Activated naive CD4-positive, alpha-beta T cell (primary cell): ENCODE measurements around the gene HMX1.

Experiments used
- DNase-seq, 4 experiments: peaks; one replicate each; lab custom pipeline; 2025; lab: John Stamatoyannopoulos, UW

Gene HMX1

DNA sequence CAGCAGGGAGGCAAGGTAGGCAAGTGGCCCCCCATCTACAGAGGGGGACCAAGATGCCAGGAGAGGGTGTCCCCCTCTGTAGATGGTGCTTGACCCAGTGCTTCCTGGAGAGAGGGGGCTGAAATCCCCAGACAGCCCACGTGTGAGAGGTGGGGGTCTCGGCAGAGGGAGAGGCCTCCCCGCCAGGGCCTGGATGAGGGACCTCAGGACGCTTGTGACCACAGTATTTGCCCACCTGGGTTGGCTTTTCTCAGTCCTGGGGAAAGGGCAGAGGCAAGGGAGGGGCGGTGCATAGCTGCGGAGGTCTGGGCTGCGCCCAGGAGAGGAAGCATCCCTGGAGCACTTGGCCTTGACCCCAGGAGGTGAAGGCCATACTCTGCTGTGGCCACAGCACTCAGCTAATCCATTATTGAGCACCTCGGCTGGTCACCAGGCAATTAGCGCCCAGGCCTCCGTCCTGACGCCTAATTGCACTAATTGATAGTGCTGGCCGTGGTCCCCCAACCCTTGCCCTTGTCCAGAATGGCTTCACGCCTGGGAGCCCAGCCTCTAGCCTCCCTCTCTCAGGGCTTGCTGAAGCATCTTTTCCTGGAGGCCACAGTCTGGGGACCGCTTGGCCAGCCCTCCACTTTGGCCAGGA, 30.7 kb downstream of the HMX1 start:
- no peak for DNase-seq

GRCh38 chr4:8840006-8840793, 31.4 kb downstream of the HMX1 start:
- DNase-seq = no peak

DNA sequence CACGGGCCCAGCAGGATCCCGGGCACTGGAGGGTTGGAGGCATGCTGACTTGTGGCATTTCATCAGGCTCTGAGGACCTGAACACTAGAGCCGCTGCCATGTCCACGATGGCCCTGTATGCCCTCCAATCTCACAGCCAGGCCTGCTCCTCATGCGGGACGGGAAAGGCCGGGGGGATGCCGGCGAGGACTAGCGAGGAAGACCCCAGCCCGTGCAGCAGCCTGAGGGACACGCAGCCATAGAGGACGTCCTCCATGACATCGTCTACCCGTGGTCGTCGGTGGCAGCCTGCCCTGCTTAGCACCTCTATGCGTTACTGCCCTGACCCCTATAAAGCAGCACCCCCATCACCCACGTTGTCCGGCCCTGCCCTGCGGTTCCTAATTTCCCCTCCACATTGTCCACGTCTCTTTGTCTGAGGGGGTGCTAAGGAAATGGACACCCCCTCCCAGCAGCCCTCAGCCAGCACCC, 32.6 kb downstream of the HMX1 start:
- DNase-seq = no peak

DNA sequence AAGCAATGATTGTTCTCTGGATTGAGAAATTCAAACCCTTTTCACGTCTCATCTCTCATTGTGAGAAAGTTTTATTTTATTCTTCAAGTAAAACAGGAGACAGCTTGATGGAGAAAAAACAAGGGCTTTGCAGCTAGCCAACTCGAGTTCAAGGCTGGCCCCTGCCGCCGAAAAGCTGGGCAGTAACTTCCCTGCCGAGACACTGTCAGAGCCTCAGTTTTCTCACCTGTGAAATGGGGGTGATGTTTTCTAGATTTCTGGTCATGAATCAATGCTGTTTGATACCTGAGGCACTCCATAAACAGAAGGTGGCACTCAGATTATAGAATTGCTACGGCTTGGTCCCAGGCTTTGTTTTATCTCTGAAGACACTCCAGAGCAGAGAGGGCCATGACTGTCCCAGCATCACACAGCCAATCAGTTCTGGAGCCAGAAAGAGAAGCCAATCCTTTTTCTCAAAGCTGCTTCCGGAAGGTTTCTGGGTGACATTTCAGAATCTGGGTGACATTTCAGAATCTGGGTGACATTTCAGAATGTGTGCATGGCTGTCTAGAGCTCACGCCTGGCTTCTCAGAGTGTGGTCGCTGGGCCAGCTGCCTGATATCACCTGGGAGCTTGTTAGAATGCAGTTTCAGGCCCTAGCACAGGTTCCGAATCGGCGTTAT, 33.2 kb downstream of the HMX1 start:
- no peak for DNase-seq

DNA sequence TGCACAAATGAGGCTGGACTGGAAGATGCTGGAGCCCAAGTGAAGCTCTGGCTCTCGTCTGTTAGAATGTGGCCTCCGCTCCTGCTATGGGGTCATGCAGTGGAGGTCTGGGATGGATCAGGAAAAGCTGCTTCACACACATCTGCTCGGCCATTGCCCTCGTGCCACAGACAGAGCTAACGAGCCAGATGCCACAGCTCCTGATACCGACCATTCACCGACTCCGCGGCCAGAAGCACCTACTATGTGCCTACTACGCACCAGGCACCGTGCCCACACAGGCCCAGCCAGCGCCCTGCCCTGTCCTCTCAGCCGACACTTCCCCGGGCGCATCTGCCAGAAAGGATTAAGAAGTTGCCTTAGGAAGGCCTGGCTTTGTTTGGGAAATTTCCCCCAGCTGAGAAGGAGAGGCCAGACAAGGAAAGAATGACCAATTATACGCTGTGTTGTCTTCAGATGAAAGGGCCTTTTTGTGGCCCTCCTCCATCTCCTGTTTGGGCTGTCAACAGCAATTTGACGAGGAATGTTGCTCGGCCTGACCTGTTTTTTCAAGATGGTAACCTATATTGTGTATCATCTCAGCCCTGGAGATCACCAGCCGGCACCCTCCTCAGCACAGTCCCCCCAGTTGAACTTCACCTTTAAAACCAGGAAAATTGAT, 34.3 kb downstream of the HMX1 start:
- DNase-seq = no peak

DNA sequence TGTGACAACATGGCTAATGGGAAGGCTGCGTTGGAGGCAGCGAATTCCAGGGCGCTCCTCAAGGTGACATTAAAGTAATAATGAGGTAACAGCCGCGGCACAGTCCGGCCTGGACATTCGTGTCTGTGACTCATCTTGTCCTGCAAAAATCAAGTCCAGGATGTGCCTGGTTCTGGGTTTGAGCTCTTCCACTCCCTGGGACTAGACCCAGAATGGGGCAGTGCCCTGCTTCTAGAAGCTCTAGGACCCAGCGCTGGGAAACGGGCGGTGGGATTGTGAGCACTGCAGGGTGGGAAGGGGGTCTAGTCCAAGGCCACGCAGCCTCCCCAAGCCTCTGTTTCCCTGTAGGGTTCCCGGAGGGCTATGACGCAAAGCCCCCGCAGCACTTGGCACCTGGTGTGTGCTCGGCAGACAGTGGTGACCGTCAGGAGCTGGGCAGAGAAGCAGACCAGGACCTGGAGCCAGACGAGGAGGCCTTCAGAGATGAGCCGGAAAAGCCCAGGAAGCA, 34.9 kb downstream of the HMX1 start:
- no peak for DNase-seq

DNA sequence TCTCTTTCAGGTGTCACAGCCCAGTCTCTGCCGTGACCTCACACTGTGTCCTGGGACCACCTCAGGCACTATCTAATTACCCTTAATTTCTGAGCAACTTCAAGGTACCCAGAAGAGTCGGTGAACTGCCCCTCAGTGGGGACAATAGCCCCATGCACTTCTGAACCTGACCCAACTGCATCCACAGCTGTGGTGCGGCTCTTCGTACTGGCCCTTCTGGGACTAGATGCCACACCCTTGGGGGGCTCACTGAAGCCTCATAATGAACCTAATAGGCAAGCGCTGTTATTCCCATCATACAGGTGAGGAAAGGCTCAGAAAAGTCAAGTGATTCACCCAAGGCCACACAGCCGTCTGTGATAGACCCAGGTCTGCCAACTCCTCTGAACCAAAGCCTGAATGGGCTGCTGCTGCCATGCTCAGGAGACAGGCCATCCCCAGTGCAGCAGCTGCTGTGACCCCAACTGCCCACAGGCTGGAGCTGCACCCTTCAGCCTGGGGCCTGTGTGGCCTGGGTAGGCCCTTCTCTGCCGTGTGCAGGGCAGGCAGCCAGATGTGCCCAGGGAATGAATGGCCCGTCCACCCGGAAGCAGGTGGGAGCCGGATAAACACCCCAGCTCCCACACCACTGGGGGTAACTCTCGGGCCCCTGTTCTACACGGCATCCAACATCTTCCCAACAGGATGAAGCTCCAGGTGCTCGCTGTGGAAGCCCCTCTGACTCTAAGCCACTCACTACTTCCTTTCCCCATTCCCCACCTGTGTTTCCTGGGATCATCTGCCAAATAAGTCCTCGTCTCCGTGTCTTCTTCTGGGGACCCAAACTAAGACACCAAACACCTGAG, 35.9 kb downstream of the HMX1 start:
- DNase-seq = no peak

- DNase-seq = no peak
Measured at GRCh38 chr4:8834681-8835220, 36.9 kb downstream of the HMX1 start.

- DNase-seq = no peak
Measured at GRCh38 chr4:8832113-8832915, 39.3 kb downstream of the HMX1 start.

DNA sequence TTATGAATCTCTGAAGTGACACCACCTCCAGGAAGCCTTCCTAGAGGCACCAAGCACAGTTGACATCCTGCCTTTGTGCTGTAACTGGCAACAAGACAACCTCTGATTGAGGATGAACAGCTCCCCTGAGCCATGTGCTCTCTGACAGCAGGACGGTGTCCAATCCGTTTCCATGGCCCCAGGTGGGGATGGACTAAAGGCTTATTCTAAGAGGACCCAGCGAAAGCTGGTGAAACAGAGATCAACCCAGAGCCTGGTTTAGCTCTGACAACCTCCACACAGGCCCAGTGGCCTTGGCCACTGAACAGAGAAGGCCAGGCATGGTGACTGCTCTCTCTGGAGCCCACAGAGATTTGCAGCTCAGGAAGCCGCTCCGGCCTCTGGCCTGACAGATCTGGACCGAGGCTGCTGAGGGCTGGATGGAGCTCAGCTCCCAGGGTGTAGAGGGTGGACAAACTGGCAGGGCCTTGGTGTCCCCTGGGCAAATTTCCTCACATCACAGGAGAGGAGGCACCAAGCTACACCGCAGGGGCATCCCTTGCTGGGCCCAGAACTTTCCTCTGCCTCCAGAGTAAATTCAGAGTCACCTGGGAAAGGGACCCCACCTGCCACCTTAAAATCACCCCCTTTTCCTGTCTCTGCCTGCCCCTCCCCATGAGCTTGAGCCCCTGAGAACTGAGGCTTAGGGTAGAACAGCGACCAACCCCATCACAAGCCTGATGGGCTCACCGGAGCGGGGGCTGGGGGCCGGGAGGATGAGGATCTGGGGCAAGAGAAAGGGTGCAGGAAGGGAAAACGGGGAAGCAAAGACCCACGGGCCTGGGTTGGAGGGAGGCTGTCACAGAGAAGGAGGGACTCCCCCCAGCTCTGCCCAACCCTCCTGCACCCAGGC, 40.2 kb downstream of the HMX1 start:
- no peak for DNase-seq

DNA sequence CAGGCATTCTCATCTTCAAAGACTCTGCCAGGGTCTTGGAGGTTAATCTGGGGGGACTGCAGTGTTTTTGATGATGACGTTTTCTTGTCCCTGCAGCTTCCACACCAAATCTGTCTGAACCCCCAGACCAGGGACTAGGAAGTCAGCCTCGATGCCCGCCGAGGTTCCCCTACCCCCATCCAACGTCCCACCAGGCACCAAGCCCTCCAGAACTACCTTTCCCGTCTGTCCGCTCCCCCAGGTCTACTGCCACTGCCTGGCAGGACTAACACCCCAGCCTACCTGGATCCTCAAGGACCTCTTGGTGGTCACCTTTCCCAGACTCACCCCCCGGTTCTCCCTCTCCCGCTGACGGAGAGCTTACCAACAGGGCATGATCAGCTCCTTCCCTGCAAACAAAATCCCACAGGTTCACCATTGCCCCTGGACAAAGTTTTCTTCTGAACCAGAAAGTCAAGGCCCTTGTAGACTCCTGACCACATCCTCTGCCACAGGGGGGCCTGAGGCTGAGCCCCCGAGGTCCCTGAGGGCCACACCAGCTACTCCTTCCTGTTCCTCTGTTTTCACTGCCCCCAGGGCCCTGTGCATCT, 40.9 kb downstream of the HMX1 start:
- DNase-seq = no peak

GRCh38 chr4:8830056-8830455, 41.6 kb downstream of the HMX1 start:
- DNase-seq = no peak

- DNase-seq = no peak
Measured at GRCh38 chr4:8829584-8829983, 42.1 kb downstream of the HMX1 start.

- DNase-seq = no peak
Measured at GRCh38 chr4:8828869-8829268, 42.8 kb downstream of the HMX1 start.

DNA sequence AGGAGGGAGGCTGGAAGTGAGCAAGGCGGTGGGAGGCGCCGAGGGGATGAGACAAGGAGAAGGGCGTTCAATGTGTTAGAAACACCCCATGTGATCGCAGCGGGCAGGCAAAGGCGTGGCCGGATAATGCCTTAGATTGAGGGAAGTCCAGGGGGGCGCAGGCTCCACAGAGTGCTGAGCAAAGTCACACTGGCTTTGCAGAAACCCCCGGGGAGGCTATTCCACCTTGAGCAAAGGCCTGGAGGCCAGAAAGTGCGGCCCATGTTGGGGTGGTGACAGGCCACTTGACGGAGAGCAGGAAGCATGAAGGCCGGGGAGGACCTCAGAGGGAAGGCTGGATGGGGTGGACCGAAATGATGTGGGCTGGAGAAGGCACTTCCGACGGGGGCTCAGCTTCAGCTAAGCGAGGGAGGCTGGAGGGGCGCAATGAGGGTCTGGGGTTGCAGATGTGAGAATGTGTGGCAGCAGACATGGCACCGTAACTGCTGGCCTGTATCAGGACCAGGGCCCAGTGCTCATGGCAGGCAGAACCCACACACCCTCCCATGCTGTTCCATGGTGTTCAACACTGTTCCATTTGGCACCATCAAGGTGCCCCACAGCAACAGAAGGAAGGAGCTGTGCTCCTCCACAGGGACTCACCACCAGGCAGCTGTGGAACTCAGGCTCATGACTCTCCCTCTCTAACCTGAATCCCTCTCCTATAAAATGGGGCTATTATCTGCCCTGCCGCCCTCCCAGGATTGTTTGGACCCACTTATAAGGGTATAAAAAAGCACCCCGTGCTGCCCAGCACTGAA, 50.3 kb downstream of the HMX1 start:
- DNase-seq = no peak

GRCh38 chr4:8820178-8821102, 51.2 kb downstream of the HMX1 start:
- no peak for DNase-seq
